Fibroblast of upper back skin (primary cell): Measurements from ENCODE around the gene DSP.
A peak's percentile ranks its signal among the peaks of the same experiment; 100 is the strongest.

Experiments used
- DNase-seq: peaks from one replicate; pipeline ENCODE4 v3.0.0-alpha.2; 2013

Gene DSP

DNA sequence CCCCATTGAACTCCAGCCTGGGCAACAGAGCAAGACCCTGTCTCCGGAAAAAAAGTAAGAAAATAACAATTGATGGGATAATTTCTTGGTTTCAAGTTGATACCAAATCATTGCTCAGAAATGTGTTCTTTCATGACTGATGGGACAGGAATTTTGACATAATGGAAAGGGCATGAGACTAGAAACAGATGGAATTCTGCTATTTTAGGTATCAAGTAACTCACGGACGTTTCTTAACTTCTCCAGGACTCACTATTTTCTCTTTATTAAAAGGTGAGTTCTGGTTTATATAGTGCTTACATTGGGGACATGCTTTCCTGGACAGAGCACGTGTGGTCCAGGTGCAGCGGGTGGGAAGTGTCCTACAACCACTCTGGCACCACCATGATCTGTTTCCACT lies 6.0 kb upstream of the DSP start:
- peak; percentile 78 for DNase-seq

DNA sequence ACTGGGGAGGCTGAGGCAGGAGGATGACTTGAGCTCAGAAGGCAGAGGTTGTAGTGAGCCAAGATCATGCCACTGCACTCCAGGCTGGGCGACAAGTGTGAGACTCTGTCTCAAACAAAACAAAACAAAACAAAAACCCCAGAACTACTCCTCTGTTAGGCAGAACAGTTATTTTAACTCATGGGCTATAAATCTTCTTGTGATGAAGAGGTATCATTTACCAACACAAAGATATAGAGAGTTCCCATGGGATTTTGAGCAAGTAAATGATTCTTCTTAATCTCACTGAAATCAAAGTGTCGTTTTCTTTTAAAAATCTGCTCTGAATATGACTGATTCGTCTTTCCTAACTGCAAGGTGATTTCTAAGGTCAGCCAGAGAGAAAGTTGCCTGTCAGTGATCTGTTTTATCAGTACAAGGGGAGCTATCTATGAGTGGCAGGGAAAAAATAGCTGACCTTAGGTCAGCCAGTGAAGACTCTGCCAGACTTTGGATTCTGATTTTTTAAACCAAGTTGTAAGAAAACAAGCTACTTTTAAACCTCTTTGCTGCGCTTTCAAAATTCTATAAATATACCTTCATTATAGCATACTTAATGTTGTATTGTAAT lies 3.8 kb upstream of the DSP start:
- no peak for DNase-seq

DNA sequence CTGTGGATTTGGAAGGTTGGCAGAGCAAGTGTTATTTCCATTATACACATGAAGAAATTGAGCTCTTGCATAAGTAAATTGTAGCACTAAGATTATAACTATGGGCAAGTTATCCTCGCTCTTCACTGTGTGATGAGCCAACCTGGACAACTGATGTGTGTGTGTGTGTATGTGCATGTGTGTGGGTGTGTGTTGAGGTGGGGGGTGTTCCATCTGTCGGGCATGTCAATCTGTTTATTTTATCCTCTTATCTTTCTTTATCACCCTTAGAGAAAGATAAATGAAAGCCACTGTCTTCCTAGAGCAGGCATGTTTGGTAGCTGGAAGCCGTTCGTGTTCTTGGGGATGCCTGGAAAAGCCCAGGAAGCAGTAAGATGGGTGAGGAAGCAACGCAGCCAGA lies 3.0 kb upstream of the DSP start:
- no peak for DNase-seq

DNA sequence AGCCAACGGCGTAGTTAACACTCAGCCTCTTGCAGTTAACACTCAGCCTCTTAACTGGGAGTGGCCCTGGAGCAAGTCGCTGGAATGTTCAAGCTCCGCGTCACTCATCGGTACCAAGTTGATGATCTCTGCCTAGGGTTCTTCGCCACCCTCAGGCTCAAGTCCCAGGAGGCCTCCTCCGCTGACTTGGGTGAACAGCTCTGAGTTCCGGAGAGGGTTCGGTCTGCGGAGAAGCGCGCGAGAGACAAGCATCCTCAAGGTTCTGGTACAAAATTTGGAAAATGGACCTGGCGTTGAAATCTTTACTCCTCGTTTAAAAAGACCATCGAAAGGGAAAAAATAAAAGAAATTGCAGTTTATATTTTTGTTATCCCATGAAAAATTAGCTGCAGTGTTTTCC lies 876 bp upstream of the DSP start:
- peak; percentile 21 for DNase-seq

DNA sequence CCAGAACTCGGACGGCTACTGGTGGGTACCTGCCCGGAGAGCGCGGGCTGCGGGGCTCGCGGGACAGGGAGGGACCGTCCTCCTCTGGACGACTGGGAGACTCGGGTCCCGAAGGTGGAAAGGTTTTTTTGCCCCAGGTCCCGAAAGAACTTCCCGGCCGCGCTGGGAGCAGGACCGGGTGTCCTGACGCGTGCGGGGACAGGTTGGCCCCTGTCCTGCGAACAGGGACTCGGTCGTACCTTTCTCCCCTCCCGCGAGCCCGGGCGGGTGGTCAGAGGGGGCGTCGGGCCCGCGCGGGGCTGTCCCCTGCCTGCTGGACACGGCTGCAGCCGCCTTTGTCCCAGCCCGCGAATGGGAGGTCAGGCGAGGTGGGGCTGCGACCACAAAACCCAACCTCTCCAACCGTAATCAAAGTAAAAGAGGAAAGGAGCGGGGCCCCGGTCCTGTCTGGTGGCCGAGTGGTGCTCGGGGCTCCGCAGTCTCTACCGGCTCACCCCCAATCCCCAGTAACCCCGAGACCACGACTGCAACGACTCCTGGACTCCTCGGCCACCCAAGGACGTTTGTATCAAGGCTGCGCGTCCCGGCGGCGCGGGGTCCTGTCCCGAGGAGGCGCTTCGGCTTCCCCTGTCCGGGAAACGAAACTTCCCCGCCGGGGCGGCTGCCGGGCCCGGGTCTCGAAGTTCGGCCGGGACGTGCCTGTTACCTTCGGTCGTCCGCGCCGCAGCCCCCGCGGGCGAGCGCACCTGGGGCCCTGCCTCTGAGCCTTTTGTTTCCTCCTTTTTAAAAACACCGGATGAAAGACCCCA lies 798 bp downstream of the DSP start:
- no peak for DNase-seq

DNA sequence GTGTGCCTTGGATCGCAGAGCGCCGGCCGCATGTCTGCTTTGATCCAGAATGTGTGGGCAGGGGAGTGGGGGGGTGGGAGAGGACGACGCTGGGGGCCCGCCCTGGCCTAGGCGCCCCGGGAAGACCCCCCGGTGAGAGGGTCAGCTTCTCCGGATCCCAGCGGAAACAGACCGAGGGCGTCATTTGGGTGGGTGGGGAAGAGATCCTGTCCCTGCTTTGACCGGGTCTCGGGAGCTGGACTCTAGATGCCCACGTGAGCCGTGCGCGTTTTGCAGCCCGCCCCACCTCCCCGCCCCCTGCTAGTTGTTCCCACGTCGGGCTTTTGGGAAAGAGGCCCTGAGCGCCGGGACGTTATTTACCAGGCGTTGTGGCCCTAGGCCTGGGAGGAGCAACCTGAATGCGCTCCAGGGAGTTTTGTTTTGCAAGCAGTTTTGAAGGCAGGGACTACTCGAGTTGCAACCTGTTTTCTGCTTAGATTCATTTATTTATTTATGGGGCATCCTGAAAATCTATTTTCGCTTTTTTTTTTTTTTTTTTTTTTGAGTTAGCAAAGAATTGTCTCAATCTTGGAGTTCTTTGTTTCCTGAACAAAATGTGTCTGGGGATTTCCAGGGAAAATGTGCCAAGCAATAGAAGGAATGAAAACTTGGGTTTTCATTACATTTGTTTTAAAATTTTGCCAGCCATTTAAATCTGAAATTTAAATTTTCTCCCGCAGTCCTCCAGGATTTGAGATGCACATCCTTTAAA lies 1.6 kb downstream of the DSP start:
- DNase-seq = peak; percentile 60

DNA sequence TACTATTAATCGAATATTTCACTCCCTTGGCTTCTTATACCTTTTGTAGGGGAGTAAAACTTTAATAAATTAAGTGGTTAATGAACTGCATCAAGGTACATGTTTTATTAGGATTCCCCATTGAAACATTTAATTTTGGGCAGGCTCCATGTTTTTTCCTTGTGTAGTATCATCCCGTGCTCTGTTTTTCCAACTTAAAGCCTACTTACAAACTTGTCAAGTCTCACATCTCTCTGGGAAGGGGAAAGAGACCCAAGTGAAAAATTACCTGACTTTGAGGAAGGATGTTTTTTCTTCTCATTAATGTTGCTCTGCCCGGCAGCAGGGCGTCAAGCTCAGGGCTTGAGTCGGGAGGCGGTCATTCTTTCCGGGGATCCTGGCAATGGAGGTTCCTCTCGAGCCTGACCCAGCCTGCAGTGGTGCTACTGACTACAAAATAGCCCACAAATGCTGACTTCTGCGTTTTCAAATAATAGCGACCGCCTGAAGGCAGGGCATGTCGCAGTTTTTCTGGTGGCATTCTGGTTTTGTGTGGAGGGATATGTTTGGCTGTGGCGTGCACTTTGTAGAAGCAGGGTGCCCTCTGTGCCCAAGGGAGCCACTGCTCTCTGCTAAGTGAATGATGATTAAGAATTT lies 2.4 kb downstream of the DSP start:
- DNase-seq = no peak

DNA sequence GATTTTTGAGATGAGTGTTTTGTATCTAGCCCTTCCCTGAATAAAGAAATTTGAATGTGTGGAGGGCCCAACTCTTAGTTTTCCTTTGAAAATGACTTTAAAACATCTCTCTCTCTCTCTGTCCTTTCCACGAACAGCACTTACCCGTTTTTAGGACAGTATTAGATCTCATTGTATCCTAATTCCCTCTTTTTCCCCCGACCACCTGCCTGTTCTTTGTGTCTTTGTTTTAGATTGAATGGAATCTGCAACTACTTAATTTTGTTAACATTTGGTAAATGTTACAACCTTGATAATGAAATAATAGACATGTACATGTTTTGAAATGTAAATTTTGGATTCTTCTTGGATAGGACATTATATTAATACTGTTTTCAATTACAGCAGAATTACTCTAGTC lies 3.1 kb downstream of the DSP start:
- no peak for DNase-seq

DNA sequence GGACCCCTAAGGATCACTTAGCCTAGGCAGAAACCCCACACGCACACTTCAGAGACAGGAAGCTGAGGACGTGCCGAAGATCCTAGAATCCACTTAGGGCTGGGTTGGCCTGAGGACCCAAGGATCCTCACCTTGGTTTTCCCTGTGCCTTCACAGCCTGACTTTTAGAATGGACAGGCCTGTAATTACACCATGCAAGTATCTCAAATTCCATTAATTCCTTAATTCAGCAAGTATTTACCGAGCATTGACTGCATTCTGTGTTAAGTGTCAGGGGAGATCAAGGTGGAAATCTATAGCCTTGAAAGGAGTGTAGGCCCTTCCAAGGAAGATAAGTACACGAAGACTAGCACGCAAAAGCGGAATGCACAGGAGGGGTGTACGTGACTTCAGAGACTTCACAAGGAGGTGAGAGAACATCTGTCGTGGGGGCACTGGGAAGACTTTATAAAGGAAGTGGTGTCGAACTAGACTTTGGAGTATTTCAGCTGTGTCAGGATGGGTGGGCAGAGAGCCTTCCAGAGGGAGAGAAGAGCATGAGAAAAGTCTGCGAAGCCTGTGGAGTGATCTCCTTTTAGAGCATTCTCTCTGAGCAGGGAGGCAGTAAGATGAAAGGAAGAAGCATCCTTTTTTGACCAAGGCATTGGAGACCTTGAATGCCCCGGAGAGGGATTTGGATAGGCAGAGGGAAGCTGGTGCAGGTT lies 4.0 kb downstream of the DSP start:
- no peak for DNase-seq

DNA sequence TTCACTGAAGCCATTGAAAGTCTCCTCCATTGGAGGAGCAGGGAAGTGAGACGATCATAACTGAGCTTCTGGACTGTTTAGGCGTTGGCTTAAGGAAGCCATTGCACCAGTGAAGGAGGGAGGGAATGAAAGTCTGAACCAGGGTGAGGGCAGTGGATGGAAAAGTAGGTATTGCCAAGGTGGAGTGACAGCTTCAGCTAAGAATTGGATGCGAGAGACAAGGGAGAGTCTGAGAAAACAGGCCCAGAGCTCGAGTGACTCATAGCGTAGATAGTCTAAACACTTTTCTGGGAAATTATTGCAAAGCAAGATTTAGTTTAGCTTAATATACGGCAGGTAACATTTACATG lies 4.5 kb downstream of the DSP start:
- DNase-seq = no peak

DNA sequence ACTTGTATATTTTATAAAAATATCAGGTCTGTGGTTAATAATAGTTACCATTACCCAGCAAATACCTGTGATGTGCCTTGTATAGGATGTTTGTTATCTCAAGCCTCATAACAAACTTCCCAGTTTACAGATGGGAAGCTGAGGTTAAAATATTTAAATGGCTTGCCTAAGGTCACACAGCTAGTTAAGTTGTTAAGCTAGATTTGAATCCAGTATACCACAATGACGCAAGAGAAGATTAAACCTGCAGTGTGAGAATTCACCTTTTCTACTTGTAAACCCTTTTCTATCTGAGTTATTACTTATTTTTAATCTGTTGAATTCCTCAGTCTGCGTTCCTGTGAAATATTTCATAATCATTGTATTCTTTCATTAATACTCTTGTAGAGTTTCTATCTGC lies 4.9 kb downstream of the DSP start:
- no peak for DNase-seq

DNA sequence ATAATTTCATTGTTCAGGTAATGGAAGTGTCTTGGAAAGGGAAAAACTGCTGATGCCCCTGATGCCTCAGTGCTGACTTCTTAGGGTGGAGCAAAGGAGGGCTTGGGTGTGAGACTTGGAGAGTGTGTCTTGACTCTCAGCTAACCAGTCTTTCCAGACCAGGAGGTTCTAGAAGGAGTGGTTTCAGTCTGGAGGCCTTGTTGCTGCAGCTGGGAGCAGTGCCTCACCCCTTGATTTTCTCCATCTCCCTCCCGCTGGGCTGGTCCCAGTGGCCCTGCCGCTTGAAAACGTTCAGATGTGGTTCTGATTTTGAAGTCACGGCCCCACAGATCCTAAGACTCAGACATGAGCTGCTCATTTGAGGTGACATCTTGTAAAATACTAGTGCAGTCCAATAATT lies 5.4 kb downstream of the DSP start:
- no peak for DNase-seq

DNA sequence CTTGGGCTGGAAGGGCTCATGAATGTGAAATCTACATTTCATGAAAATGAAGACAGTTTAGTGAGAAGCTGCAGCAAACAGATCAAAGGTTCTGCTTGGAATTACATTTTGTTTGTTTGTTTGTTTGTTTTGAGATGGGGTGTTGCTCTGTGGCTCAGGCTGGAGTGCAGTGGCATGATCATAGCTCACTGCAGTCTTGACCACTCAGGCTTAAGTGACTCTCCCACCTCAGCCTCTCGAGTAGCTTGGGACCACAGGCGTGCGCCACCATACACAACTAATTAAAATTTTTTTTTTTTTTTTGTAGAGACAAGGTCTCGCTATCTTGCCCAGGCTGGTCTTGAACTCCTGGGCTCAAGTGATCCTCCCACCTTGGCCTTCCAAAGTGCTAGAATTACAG lies 5.8 kb downstream of the DSP start:
- no peak for DNase-seq

DNA sequence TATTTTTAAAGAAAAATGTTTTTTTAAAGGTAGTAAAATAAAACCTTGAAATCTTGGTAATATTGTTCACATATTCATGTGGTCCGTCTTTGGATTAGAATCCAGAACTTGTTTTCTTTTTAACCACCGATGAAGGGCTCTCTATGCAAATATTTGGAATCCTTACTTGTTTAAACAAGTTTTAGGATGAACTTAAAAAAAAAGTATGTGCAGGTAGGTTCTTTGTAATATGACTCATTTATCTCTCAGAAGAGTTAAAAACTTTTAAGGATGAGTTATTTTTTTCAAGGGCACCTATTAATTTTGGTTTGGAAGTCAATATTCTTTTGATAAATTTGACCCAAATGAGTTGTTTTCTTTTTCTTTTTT lies 8.9 kb downstream of the DSP start:
- no peak for DNase-seq

DNA sequence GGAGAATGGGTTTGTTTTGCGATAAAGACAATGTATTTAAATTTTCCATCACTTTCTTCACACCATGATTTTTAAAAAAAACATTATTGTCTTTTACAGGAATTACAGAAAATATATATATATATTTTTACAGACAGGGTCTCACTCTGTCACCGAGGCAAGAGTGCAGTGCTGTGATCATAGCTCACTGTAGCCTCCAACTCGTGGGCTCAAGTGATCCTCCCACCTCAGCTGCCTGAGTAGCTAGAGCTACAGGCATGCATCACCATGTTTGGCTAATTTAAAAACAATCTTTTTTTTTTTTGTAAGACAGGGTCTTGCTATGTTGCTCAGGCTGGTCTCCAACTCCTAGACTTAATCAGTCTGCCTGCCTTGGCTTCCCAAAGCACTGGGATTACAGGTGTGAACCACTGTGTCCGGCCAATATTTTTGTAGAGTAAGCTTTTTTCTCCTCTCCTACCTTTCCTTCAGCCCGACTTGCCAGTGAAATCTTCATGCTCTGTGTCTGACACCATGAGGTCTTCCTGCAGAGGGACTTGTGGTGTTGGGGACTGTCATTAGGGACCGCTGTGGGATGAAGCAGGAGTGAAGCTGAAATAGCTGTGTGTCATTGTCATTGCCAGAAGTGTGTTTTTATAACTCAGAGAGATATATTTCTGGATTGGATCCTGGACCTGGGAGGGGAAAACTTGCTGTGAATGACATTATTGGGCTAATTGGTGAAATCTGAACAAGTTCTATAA lies 13.2 kb downstream of the DSP start:
- no peak for DNase-seq

DNA sequence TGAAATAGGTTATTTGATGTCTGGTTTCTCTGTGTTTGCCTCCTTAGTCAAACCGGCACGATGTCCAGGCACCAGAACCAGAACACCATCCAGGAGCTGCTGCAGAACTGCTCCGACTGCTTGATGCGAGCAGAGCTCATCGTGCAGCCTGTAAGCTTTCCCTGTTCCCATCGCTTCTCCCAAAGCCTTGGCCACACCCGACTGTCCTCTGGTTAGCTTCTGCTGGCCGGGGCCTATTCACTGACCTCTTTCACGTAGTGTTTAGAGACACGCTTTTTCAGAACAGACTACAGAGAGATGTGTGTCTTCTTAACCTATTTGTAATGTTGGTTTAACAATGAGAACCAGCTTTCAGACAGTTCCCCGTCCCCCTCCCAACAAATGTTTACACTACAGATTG lies 14.2 kb downstream of the DSP start:
- no peak for DNase-seq

DNA sequence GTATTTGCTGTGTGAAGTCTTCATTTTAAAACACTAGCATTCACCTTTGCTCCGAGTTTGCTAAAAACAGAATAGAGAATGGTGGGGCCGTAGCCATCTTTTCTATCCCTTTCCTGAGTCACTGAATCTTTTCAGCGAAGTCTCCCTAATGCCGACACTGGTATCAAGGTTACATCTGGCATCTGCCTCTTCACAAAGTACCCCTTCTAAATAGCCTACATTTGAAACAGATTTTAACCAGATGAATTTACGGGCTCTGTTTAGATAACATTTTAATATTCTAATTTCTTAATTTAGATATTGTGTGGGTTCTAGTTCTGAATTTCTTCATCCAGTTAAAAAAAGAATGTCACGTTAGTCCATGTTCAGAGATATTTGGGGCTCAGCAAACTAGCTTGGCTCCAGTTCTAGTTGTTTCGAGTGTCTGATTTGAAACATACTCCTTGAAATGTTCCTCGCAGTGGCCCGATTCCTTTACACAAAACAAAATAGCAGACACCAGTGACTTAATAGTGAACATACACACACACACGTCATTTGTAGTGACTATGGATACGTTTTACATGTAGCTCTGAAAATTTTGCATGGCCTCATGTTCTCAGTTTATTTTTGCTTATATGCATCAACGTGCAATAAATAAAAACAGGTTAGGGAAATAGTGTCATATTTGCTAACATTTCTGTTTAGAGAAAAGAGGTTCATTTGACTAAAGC lies 15.1 kb downstream of the DSP start:
- DNase-seq = no peak

DNA sequence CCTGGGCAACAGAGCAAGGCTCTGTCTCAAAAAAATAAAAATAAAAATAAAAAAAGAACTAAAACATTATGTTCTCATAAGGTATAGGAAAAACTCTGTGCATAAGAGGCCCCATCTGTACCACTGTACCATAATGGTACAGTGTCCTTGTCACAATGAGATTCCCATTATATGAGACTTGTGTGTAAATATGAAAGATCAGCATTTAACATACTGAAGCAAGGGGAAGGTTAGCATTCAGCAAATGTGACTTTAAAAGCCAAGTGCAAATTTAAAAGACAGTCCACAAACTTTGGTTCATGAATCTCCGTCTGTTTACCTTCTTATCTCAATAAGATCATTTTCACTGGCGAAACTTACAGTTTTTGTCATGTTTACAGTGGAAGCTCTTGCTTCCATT lies 16.2 kb downstream of the DSP start:
- DNase-seq = no peak

DNA sequence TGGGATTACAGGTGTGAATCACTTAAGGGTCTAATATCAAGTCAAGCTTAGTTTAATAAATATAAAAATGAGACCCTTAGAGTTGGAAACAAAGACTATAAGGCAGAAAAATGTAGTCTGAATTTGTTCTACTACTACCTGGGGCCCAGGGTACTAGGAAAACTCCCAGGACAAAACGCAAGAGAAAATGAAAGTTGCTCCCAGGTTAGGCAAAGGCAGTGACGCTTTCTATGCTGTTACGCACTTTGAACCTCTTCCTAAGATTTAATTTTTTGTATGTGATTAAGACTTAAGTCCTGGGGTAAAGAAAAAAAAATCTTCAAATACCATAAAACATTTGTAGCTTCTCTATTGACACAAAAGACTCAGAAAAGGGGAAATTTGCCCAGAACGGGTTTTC lies 17.3 kb downstream of the DSP start:
- DNase-seq = no peak

DNA sequence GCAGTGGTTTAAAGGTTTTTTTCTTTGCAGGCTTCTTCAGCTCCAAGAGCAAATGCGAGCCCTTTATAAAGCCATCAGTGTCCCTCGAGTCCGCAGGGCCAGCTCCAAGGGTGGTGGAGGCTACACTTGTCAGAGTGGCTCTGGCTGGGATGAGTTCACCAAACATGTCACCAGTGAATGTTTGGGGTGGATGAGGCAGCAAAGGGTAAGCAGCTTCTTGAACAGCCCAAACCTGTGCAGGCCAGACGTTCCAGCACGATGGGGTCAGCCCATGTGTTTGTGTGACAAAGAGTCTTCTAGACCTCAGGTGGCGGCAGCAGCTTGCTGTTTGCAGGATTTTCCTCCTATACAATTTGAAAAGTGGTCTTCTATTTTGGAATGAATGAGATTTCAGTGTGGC lies 17.7 kb downstream of the DSP start:
- DNase-seq = no peak

DNA sequence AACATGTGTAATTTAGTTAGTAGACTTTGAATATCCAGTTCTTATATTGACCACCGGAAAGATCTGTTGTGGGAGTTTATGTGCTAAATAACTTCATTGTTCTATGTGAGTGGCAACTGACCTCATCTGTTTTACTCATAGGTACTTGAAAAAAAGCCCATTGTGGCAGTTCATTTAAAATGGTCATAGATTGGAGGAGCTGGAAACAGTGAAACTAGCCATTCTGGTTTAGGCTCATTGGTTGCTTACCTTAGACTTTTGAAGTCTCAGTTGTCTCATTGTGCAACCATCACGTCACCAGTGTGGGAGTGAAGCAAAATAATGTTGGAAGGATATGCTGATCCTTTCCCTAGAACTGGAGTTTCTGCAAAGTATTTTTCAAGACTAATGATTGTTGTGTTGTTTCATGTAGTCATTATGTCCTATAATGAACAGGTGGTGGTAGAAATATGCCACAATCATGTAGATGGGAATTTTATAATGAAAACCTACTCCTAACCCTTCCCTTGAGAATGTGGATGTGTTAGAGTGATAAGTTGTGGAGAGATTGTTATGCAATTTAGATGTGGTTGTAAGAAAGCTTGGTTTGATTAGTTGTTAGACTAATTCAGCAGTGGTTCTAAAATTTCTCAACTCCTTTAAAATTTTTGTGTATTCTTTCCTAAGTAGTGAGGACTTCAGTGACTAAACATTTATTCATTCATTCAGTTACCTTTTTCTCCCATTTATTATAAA lies 18.3 kb downstream of the DSP start:
- DNase-seq = no peak
